ENCODE results near the gene CDCA8. TPM values are rescaled to one million over a fixed set of nuclear protein-coding genes. Genes with fewer than 3 reads are reported as not detected.

The CDCA8 gene
- total and polyA plus RNA-seq, 2 of the 8 experiments (the other 6 are each of a cell fraction or from before 2014, with no cell fraction given) = 43.9 to 46.2 TPM

- TF ChIP-seq RFX5 (IDR thresholded peaks at IDR 0.05; ENCODE audit: borderline replicate concordance, low read depth, low read length) (no peak), RXRA (IDR thresholded peaks at IDR 0.05; ENCODE audit: insufficient read depth, low read depth, low read length) (no peak), TBP (IDR thresholded peaks at IDR 0.05; ENCODE audit: low read depth, low read length) (no peak), FOSL1 (IDR thresholded peaks at IDR 0.05; ENCODE audit: insufficient read depth, low read depth, low read length) (no peak)
Observed at GRCh38 chr1:37723072-37723389, 30.7 kb downstream of the CDCA8 start (continued).

Data from H1 (cell line).